OCI-LY1 (cell line): ENCODE data around the gene PRSS3.
A peak's percentile ranks its signal among the peaks of the same experiment; 100 is the strongest.
"Not testable (repeated sequence)": the region's sequence is repeated elsewhere in the genome, so short reads cannot be mapped to it uniquely, and the experiment has no call there.

ENCODE experiments used
- H2AFZ ChIP-seq: fragments of 200-600 bp; sonication (generic), shearing (Covaris generic); 2 replicates; pipeline ENCODE4 v1.6.0; 2014; ENCODE audit warnings: antibody characterized with exemption, mild to moderate bottlenecking, low read length
- H3F3A ChIP-seq: fragments of 200-600 bp; sonication (generic), shearing (Covaris generic); 2 replicates; pipeline ENCODE4 v1.6.0; 2014; ENCODE audit warnings: mild to moderate bottlenecking, antibody characterized with exemption, low read length, moderate library complexity; ENCODE audit not compliant: insufficient read depth
- H3K27ac ChIP-seq: fragments of 200-600 bp; sonication (generic); 2 replicates; pipeline ENCODE4 v1.5.1; 2014; ENCODE audit warnings: low read length, mixed run types, mild to moderate bottlenecking, low read depth; ENCODE audit not compliant: poor library complexity, severe bottlenecking
- H3K27me3 ChIP-seq: fragments of 200-600 bp; sonication (generic); 2 replicates; pipeline ENCODE4 v1.6.0; 2014; ENCODE audit warnings: antibody characterized with exemption, mild to moderate bottlenecking, low read length, moderate library complexity; ENCODE audit not compliant: insufficient read depth
- H3K36me3 ChIP-seq: fragments of 200-600 bp; sonication (generic); 2 replicates; pipeline ENCODE4 v1.6.1; 2014; ENCODE audit warnings: mild to moderate bottlenecking, antibody characterized with exemption, low read length, moderate library complexity, mixed read lengths; ENCODE audit not compliant: insufficient read depth
- H3K4me1 ChIP-seq: fragments of 200-600 bp; sonication (generic); 2 replicates; pipeline ENCODE4 v1.5.1; 2014; ENCODE audit warnings: mild to moderate bottlenecking, low read length, moderate library complexity; ENCODE audit not compliant: insufficient read depth, severe bottlenecking
- H3K4me2 ChIP-seq: fragments of 200-600 bp; sonication (generic), shearing (Covaris generic); 2 replicates; pipeline ENCODE4 v1.6.1; 2014; ENCODE audit warnings: low read length
- H3K4me3 ChIP-seq: fragments of 200-600 bp; sonication (generic); 2 replicates; pipeline ENCODE4 v1.5.1; 2014; ENCODE audit warnings: low read length, low read depth, mild to moderate bottlenecking, mixed read lengths; ENCODE audit not compliant: poor library complexity, severe bottlenecking
- H3K79me2 ChIP-seq: fragments of 200-600 bp; shearing (Covaris generic); 2 replicates; pipeline ENCODE4 v1.6.1; 2016; ENCODE audit warnings: mixed run types, low read length, mixed read lengths; ENCODE audit not compliant: insufficient read depth
- H3K9ac ChIP-seq: fragments of 200-600 bp; sonication (generic), shearing (Covaris generic); 2 replicates; pipeline ENCODE4 v1.6.1; 2014; ENCODE audit warnings: mild to moderate bottlenecking, low read length, mixed read lengths
- H3K9me2 ChIP-seq: fragments of 200-600 bp; sonication (generic), shearing (Covaris generic); 2 replicates; pipeline ENCODE4 v1.6.1; 2014; ENCODE audit warnings: low read depth, mild to moderate bottlenecking, low read length, mixed read lengths
- H3K9me3 ChIP-seq: fragments of 200-600 bp; shearing (Covaris generic); 2 replicates; pipeline ENCODE4 v1.6.1; 2014; ENCODE audit warnings: low read length, mixed read lengths
- H4K20me1 ChIP-seq: fragments of 200-600 bp; sonication (generic), shearing (Covaris generic); 2 replicates; pipeline ENCODE4 v1.6.0; 2016; ENCODE audit warnings: mild to moderate bottlenecking, low read length; ENCODE audit not compliant: insufficient read depth
- EZH2 ChIP-seq: fragments of 200-600 bp; sonication (generic), shearing (Covaris generic); IDR thresholded peaks from 2 replicates; pipeline ENCODE4 v1.8.0; 2017; ENCODE audit warnings: borderline replicate concordance, mixed run types, mild to moderate bottlenecking, antibody characterized with exemption, low read length, moderate library complexity, mixed read lengths
- TF ChIP-seq, protein P1 (sequence below): fragments of 200-600 bp; sonication (generic), shearing (Covaris generic); IDR thresholded peaks from 2 replicates; pipeline ENCODE4 v1.5.1; 2017; ENCODE audit warnings: mild to moderate bottlenecking, antibody characterized with exemption, low read length, moderate library complexity, mixed read lengths

Gene PRSS3

DNA sequence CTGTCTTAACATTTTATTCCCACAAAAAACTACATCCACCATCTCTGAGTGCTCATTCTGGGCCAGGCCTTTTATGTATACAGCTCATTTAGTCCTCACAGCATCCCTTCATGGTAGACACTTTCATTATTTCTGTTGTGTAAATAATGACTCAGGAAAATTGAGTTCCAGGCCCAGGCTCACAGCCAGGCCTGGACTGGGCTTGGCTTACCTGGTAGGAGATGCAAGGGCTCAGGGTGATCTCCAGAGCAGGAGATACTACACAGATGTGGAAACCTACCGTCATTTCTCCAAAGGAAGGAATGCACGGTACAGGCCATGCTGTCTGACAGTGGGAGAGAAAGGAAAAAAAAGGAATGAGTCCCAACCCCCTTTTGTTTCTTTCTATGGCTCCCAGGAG, 11.8 kb downstream of the PRSS3 start:
- not testable (repeated sequence) for H3K4me2 ChIP-seq, H3K27ac ChIP-seq, H3K79me2 ChIP-seq, H3K27me3 ChIP-seq, H3K9me3 ChIP-seq, H3K9ac ChIP-seq, H4K20me1 ChIP-seq, H3K4me3 ChIP-seq, H3K36me3 ChIP-seq, H3K9me2 ChIP-seq, H2AFZ ChIP-seq, H3F3A ChIP-seq
- peaks cover 10% of the 10 kb centered on the region for H3K4me1 ChIP-seq

DNA sequence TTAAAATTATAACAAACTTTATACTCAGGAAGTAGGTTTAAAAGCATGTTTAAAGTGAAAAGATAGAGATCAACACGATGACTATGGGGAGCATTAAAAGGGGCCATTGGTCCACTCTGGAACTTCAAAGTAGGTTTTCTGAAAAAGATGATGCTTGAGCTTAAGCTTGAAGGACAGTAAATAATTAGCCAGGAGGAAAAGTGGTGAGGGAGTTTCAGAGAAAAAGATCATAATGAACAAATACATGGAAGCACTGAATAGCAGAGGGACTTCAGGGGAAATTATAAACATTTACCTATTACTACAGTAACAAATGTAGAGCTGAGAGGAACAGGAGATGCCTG, 13.6 kb downstream of the PRSS3 start:
- not testable (repeated sequence) for H3K79me2 ChIP-seq, H2AFZ ChIP-seq, H3K36me3 ChIP-seq, H3F3A ChIP-seq, H3K9me3 ChIP-seq, H3K4me2 ChIP-seq, H3K27ac ChIP-seq, H3K27me3 ChIP-seq, H4K20me1 ChIP-seq, H3K4me3 ChIP-seq, H3K9me2 ChIP-seq, H3K9ac ChIP-seq
- peaks cover 18% of the 10 kb centered on the region for H3K4me1 ChIP-seq

DNA sequence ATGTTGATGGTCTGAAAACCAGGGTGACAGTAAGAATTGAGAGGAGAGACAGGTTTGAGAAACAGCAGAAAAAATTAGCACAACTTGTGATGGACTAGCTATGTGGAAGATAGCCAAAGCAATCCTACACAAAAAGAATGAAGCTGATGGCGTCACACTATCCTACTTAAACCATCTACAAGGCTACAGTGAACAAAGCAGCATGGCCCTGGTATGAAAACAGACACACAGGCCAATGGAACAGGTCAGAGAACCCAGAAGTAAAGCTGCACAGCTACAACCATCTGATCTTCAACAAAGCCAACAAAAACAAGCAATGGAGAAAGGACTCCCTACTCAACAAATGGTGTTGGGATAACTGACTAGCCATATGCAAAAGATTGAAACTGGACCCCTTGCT, 14.1 kb downstream of the PRSS3 start:
- H3K4me3 ChIP-seq, result no peak overlapping the region
- no peak overlapping the region for H3K27ac ChIP-seq
- TF ChIP-seq EZH2, result no peak
- TF ChIP-seq, protein P1, sequence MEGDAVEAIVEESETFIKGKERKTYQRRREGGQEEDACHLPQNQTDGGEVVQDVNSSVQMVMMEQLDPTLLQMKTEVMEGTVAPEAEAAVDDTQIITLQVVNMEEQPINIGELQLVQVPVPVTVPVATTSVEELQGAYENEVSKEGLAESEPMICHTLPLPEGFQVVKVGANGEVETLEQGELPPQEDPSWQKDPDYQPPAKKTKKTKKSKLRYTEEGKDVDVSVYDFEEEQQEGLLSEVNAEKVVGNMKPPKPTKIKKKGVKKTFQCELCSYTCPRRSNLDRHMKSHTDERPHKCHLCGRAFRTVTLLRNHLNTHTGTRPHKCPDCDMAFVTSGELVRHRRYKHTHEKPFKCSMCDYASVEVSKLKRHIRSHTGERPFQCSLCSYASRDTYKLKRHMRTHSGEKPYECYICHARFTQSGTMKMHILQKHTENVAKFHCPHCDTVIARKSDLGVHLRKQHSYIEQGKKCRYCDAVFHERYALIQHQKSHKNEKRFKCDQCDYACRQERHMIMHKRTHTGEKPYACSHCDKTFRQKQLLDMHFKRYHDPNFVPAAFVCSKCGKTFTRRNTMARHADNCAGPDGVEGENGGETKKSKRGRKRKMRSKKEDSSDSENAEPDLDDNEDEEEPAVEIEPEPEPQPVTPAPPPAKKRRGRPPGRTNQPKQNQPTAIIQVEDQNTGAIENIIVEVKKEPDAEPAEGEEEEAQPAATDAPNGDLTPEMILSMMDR, result no peak
- no peaks in the 10 kb centered on the region for H3K79me2 ChIP-seq
- H3K9me3 ChIP-seq, result no peaks in the 10 kb centered on the region
- no peaks in the 10 kb centered on the region for H3K27me3 ChIP-seq
- no peak overlapping the region for H2AFZ ChIP-seq
- H3K9ac ChIP-seq, result no peak overlapping the region
- H3K4me2 ChIP-seq, result no peak overlapping the region
- no peaks in the 10 kb centered on the region for H3K9me2 ChIP-seq
- no peaks in the 10 kb centered on the region for H4K20me1 ChIP-seq
- no peaks in the 10 kb centered on the region for H3K36me3 ChIP-seq
- H3F3A ChIP-seq, result 0 out of 2 replicates have a peak, but pooled peaks cover 2% of the 10 kb centered on the region
- H3K4me1 ChIP-seq, result peaks cover 24% of the 10 kb centered on the region

DNA sequence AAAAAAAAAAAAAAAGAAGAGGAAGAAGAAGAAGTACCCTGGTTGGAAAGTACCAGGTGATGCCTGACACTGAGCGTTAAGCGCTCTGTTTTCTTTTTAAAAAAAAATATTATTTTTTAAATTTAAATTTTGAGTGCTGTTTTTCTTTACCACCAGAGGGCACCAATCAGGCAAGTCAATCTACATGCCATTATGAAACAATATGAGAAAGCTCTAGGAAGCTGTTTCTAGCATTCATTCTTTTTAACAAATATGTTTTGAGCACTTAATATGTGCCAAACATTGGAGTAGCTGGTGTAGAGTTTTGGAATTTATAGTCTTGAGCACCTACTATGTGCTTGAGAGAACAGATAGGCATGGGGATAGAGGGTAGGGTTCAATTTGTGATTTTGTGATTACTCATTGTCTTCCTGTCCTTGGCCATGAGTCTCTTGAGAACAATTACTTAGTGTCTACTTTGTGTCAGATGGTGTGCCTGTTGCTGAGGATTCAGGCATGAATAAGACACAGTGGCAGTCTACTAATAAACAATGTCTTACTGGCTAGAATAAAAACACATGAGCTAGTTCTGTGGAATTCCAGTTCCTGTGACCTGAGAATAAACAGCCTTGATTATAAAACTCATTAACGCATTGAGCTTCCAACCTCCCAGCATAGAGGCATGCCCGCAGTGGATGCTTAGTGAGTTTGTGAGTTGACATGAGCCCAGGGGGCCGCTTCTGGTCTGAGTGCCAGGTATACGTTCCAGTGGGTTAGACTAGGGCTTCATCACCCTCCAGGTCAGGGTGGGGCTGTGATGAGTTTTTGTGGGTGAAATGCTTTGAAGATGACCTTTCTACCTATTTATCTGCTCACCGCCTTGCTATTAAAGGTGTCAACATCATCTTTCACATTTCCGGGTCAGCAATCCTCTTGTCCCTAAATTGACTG, 18.6 kb downstream of the PRSS3 start:
- H3K79me2 ChIP-seq, result peaks cover 9% of the 10 kb centered on the region
- H3K4me3 ChIP-seq, result no peak overlapping the region
- no peaks in the 10 kb centered on the region for H3K27me3 ChIP-seq
- TF ChIP-seq EZH2, result no peak
- TF ChIP-seq, protein P1, result peak; percentile 40
- peaks cover 37% of the 10 kb centered on the region for H3K4me1 ChIP-seq
- H2AFZ ChIP-seq, result peak overlapping the region; percentile 73; the same call in 1 of the 2 replicates
- peak overlapping the region; percentile 23; the same call in 1 of the 2 replicates for H3K4me2 ChIP-seq
- peak overlapping the region; percentile 24; the same call in 1 of the 2 replicates for H3K9ac ChIP-seq
- peaks cover 8% of the 10 kb centered on the region; the same call in 1 of the 2 replicates for H3F3A ChIP-seq
- H3K27ac ChIP-seq, result peak overlapping the region; percentile 92
- no peaks in the 10 kb centered on the region for H3K9me2 ChIP-seq
- no peaks in the 10 kb centered on the region for H3K9me3 ChIP-seq
- no peaks in the 10 kb centered on the region for H3K36me3 ChIP-seq
- no peaks in the 10 kb centered on the region for H4K20me1 ChIP-seq
